HepG2 (cell line): ENCODE measurements around the gene PIM1. TPM values are rescaled to one million over a fixed set of nuclear protein-coding genes. Genes with fewer than 3 reads are reported as not detected.
A peak's percentile ranks its signal among the peaks of the same experiment; 100 is the strongest.

Source experiments
- FOXC1 ChIP-seq: sonication (generic); formaldehyde crosslinking; IDR thresholded peaks from 2 replicates; pipeline ENCODE4 v1.8.0; 2022; ENCODE audit warnings: mild to moderate bottlenecking, missing genetic modification reagents, borderline replicate concordance
- GFI1 ChIP-seq: sonication (generic); formaldehyde crosslinking; IDR thresholded peaks from 2 replicates; pipeline ENCODE4 v1.5.0; 2020; ENCODE audit warnings: missing genetic modification reagents, mild to moderate bottlenecking, borderline replicate concordance
- HOXA3 ChIP-seq: sonication (generic); formaldehyde crosslinking; IDR thresholded peaks from 2 replicates; pipeline ENCODE4 v1.5.0; 2020; ENCODE audit warnings: missing genetic modification reagents
- JUN ChIP-seq: sonication (generic); formaldehyde crosslinking; IDR thresholded peaks from 2 replicates; pipeline ENCODE4 v1.4.0; 2020; ENCODE audit warnings: mild to moderate bottlenecking, missing genetic modification reagents
- MIER3 ChIP-seq: IDR thresholded peaks from 2 replicates; pipeline ENCODE4 v1.6.1; 2016; ENCODE audit warnings: missing compliant biosample characterization, borderline replicate concordance
- SIN3B ChIP-seq: fragments of 150-350 bp; IDR thresholded peaks from 2 replicates; pipeline ENCODE4 v1.6.1; 2014; ENCODE audit warnings: low read length
- SNAPC2 ChIP-seq: sonication (generic); formaldehyde crosslinking; IDR thresholded peaks from 2 replicates; pipeline ENCODE4 v1.8.1; 2022; ENCODE audit warnings: mild to moderate bottlenecking, missing genetic modification reagents
- SPEN ChIP-seq: sonication (generic); formaldehyde crosslinking; IDR thresholded peaks from 2 replicates; pipeline ENCODE4 v1.5.1; 2020; ENCODE audit warnings: low read depth, mild to moderate bottlenecking, missing genetic modification reagents
- SRF ChIP-seq: IDR thresholded peaks from 2 replicates; pipeline ENCODE4 v1.6.1; 2011; ENCODE audit warnings: mild to moderate bottlenecking, low read depth, low read length, moderate library complexity
- SRY ChIP-seq: sonication (generic); formaldehyde crosslinking; IDR thresholded peaks from 2 replicates; pipeline ENCODE4 v1.8.0; 2022; ENCODE audit warnings: mild to moderate bottlenecking, missing genetic modification reagents
- ZBTB38 ChIP-seq: sonication (generic); formaldehyde crosslinking; IDR thresholded peaks from 2 replicates; pipeline ENCODE4 v1.5.1; 2020; ENCODE audit warnings: mild to moderate bottlenecking, missing genetic modification reagents
- ZNF251 ChIP-seq: sonication (generic); formaldehyde crosslinking; IDR thresholded peaks from 2 replicates; pipeline ENCODE4 v1.9.0; 2021; ENCODE audit warnings: mild to moderate bottlenecking, missing genetic modification reagents
- ZNF264 ChIP-seq: sonication (generic); formaldehyde crosslinking; IDR thresholded peaks from 2 replicates; pipeline ENCODE4 v1.4.0; 2020; ENCODE audit warnings: missing genetic modification reagents
- ZNF292 ChIP-seq: sonication (generic); formaldehyde crosslinking; IDR thresholded peaks from 2 replicates; pipeline ENCODE4 v1.8.1; 2022; ENCODE audit warnings: mild to moderate bottlenecking, low read depth, missing genetic modification reagents, borderline replicate concordance
- ZNF44 ChIP-seq: sonication (generic); formaldehyde crosslinking; IDR thresholded peaks from 2 replicates; pipeline ENCODE4 v1.5.1; 2020; ENCODE audit warnings: mild to moderate bottlenecking, missing genetic modification reagents
- ZNF460 ChIP-seq: sonication (generic); formaldehyde crosslinking; IDR thresholded peaks from 2 replicates; pipeline ENCODE4 v1.5.1; 2020; ENCODE audit warnings: missing genetic modification reagents, mild to moderate bottlenecking, borderline replicate concordance
- polyA plus RNA-seq, 8 experiments: library from polyadenylated mRNA; depleted of rRNA in 3 of 8; stranded (reverse) in 7 of 8; unstranded in 1 of 8; fragments of >200 nt; fragmentation: Illumina TruSeq in 4 of 8; extraction: Trizol in 4 of 8; gene quantifications; 2 replicates each; pipeline versions ENCODE4 v1.2.1 to v1.2.3, GENCODE V29; 2011 to 2016; ENCODE audit warnings: low read depth in 4 of 8, missing spikeins in 1 of 8, mixed read lengths in 1 of 8; ENCODE audit not compliant: insufficient read depth in 1 of 8
- total RNA-seq, 5 experiments: library from RNA; depleted of rRNA; stranded (reverse); fragments of >200 nt; fragmentation: Illumina TruSeq; extraction: Trizol; gene quantifications; 2 replicates each; pipeline ENCODE4 v1.2.3, GENCODE V29; 2016; ENCODE audit warnings: low read depth in 1 of 5
- TF ChIP-seq, protein P1 (sequence below): IDR thresholded peaks from 2 replicates; pipeline ENCODE4 v1.6.1; 2012; ENCODE audit warnings: inconsistent platforms
- TF ChIP-seq, protein P2 (sequence below): IDR thresholded peaks from 2 replicates; pipeline ENCODE4 v1.6.1; 2012; ENCODE audit warnings: low read length, improper control_type of control experiment
- TF ChIP-seq, protein P3 (sequence below): sonication (generic); formaldehyde crosslinking; IDR thresholded peaks from 2 replicates; pipeline ENCODE4 v1.8.1; 2023; ENCODE audit warnings: mild to moderate bottlenecking, missing genetic modification reagents
- TF ChIP-seq, protein P4 (sequence below): sonication (generic); formaldehyde crosslinking; IDR thresholded peaks from 2 replicates; pipeline ENCODE4 v1.8.0; 2022; ENCODE audit warnings: mild to moderate bottlenecking, missing genetic modification reagents
- TF ChIP-seq, protein P5 (sequence below): IDR thresholded peaks from 2 replicates; pipeline ENCODE4 v1.6.1; 2018; ENCODE audit warnings: missing genetic modification reagents, mild to moderate bottlenecking, missing compliant biosample characterization

Gene PIM1
- total and polyA plus RNA-seq, 2 of the 13 experiments (the other 11 are each of a cell fraction or from before 2014, with no cell fraction given), result 29.4 to 117 TPM

DNA sequence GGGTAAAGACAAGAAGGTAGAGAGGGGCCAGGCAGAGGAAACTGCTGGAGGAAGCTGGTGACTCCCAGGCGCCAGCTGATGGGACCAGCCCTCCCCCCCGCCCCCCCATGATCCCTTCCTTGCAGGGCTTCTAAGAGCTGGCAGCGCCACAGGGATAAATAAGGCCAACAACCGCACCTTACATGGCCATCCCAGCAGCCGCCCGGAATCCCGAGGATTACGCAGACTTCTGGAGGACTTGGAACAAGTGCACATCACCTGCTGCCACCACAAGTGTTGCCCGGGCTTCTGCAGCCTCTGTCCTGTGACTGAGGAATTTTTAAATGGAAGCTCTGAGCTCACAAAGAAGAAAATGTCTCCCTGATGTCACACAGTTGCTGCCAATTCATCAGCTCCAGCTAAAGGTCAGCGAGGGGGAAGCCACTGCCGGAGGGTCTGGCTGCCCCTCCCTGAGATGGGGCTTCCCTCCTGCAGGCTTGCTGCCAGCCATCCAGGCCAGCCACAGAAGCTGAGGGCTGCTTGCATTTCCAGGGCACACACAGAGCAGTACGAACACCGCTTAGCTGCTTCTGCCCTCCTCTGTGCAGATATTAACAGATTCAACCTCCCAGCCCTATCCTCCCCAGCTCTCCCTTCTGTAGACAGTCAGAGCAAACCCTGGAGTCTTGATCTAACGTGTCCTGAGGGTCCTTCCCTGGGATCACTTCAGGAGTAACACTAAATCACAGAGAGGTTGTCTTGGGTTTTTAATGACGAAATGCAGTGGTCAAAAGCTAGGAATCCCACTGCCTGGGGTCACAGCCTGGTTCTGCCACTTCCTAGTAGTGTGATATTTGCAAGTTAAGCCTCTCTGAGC lies 38.6 kb upstream of the PIM1 start (continued):
- TF ChIP-seq, protein P1, sequence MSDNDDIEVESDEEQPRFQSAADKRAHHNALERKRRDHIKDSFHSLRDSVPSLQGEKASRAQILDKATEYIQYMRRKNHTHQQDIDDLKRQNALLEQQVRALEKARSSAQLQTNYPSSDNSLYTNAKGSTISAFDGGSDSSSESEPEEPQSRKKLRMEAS, result peak; percentile 8
- TF ChIP-seq ZNF460 (CRISPR knock-in tag) (no peak), FOXC1 (CRISPR knock-in tag) (0 out of 2 replicates have a peak, but pooled peaks have one; percentile 13), SNAPC2 (peak; percentile 72; the same call in 1 of the 2 replicates), ZNF264 (0 out of 2 replicates have a peak, but pooled peaks have one; percentile 18), GFI1 (CRISPR knock-in tag) (0 out of 2 replicates have a peak, but pooled peaks have one; percentile 7), ZNF292 (peak; percentile 10; the same call in 1 of the 2 replicates), ZNF251 (CRISPR knock-in tag) (no peak), JUN (peak; percentile 41; the same call in 1 of the 2 replicates), SIN3B (no peak), ZNF44 (CRISPR knock-in tag) (0 out of 2 replicates have a peak, but pooled peaks have one; percentile 39), ZBTB38 (CRISPR knock-in tag) (peak; percentile 43; the same call in 1 of the 2 replicates), SPEN (0 out of 2 replicates have a peak, but pooled peaks have one; percentile 41), SRY (no peak), SRF (peak; percentile 61; the same call in 1 of the 2 replicates), HOXA3 (CRISPR knock-in tag) (peak; percentile 8), MIER3 (CRISPR knock-in tag) (no peak)
- TF ChIP-seq, protein P2, sequence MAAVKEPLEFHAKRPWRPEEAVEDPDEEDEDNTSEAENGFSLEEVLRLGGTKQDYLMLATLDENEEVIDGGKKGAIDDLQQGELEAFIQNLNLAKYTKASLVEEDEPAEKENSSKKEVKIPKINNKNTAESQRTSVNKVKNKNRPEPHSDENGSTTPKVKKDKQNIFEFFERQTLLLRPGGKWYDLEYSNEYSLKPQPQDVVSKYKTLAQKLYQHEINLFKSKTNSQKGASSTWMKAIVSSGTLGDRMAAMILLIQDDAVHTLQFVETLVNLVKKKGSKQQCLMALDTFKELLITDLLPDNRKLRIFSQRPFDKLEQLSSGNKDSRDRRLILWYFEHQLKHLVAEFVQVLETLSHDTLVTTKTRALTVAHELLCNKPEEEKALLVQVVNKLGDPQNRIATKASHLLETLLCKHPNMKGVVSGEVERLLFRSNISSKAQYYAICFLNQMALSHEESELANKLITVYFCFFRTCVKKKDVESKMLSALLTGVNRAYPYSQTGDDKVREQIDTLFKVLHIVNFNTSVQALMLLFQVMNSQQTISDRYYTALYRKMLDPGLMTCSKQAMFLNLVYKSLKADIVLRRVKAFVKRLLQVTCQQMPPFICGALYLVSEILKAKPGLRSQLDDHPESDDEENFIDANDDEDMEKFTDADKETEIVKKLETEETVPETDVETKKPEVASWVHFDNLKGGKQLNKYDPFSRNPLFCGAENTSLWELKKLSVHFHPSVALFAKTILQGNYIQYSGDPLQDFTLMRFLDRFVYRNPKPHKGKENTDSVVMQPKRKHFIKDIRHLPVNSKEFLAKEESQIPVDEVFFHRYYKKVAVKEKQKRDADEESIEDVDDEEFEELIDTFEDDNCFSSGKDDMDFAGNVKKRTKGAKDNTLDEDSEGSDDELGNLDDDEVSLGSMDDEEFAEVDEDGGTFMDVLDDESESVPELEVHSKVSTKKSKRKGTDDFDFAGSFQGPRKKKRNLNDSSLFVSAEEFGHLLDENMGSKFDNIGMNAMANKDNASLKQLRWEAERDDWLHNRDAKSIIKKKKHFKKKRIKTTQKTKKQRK, result no peak
- TF ChIP-seq, protein P3, sequence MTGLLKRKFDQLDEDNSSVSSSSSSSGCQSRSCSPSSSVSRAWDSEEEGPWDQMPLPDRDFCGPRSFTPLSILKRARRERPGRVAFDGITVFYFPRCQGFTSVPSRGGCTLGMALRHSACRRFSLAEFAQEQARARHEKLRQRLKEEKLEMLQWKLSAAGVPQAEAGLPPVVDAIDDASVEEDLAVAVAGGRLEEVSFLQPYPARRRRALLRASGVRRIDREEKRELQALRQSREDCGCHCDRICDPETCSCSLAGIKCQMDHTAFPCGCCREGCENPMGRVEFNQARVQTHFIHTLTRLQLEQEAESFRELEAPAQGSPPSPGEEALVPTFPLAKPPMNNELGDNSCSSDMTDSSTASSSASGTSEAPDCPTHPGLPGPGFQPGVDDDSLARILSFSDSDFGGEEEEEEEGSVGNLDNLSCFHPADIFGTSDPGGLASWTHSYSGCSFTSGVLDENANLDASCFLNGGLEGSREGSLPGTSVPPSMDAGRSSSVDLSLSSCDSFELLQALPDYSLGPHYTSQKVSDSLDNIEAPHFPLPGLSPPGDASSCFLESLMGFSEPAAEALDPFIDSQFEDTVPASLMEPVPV (CRISPR knock-in tag), result peak; percentile 80; the same call in 1 of the 2 replicates
- TF ChIP-seq, protein P4, sequence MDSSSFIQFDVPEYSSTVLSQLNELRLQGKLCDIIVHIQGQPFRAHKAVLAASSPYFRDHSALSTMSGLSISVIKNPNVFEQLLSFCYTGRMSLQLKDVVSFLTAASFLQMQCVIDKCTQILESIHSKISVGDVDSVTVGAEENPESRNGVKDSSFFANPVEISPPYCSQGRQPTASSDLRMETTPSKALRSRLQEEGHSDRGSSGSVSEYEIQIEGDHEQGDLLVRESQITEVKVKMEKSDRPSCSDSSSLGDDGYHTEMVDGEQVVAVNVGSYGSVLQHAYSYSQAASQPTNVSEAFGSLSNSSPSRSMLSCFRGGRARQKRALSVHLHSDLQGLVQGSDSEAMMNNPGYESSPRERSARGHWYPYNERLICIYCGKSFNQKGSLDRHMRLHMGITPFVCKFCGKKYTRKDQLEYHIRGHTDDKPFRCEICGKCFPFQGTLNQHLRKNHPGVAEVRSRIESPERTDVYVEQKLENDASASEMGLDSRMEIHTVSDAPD, result 0 out of 2 replicates have a peak, but pooled peaks have one; percentile 41
- TF ChIP-seq, protein P5, sequence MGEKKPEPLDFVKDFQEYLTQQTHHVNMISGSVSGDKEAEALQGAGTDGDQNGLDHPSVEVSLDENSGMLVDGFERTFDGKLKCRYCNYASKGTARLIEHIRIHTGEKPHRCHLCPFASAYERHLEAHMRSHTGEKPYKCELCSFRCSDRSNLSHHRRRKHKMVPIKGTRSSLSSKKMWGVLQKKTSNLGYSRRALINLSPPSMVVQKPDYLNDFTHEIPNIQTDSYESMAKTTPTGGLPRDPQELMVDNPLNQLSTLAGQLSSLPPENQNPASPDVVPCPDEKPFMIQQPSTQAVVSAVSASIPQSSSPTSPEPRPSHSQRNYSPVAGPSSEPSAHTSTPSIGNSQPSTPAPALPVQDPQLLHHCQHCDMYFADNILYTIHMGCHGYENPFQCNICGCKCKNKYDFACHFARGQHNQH (CRISPR knock-in tag), result peak; percentile 3; the same call in 1 of the 2 replicates
